Hepatocyte (in vitro differentiated cells): ENCODE measurements around the gene ARL15.

ENCODE experiments used
- CTCF ChIP-seq: fragments of 200-600 bp; sonication (generic); IDR thresholded peaks from 2 replicates; pipeline ENCODE4 v1.5.1; 2016; ENCODE audit warnings: antibody characterized with exemption, mild to moderate bottlenecking; ENCODE audit not compliant: poor library complexity
- EZH2 ChIP-seq: fragments of 200-600 bp; sonication (generic); IDR thresholded peaks from 2 replicates; pipeline ENCODE4 v1.6.1; 2016; ENCODE audit warnings: antibody characterized with exemption, mild to moderate bottlenecking, borderline replicate concordance
- EZH2phosphoT487 ChIP-seq: fragments of 200-600 bp; sonication (generic); IDR thresholded peaks from one replicate; pipeline ENCODE4 v1.6.1; 2018; ENCODE audit warnings: antibody characterized with exemption, mild to moderate bottlenecking, low read depth, moderate library complexity; ENCODE audit not compliant: unreplicated experiment, severe bottlenecking

GRCh38 chr5:54259090-54259489 lies 51.3 kb downstream of the ARL15 start:
- TF ChIP-seq CTCF (no peak), EZH2phosphoT487 (no peak), EZH2 (no peak)
